Measurements from ENCODE around the gene IGF2.

GRCh38 chr11:2114430-2115241, 24.6 kb downstream of the IGF2 start:
- TF ChIP-seq CTCF (IDR thresholded peaks at IDR 0.05) (no peak), POLR2A (IDR thresholded peaks at IDR 0.05) (no peak)

Measured in Peyer's patch (tissue), 4 donors.